Skeletal muscle cell (primary cell): ENCODE results near the gene KANSL1.
"Not testable (repeated sequence)": the region's sequence is repeated elsewhere in the genome, so short reads cannot be mapped to it uniquely, and the experiment has no call there.

Experiments
- DNase-seq: peaks from one replicate; pipeline ENCODE4 v3.0.0-alpha.2; 2010; ENCODE audit warnings: low read depth
- H3K4me3 ChIP-seq: 2 replicates; pipeline ENCODE4 v1.5.1; 2011; ENCODE audit warnings: low read depth, mild to moderate bottlenecking, control low read depth, low read length, moderate library complexity

KANSL1 gene

DNA sequence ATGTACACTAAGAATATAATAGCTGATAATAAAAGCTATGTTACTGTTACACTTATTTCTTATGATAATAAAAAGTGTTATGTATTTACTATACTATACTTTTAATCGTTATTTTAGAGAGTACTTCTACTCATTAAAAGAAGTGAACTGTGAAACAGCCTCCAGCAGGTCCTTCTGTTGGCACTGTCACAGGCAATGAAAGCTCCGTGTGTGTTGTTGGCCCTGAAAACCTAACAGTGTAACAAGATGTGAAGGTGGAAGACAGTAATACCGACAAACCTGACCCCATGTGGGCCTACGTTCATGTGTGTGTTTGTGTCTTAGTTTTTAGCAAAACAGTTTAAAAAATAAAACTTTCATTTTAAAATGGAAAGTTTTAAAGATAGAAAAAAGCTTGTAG lies 102.4 kb downstream of the KANSL1 start:
- H3K4me3 ChIP-seq = no peak overlapping the region
- DNase-seq = no peak

DNA sequence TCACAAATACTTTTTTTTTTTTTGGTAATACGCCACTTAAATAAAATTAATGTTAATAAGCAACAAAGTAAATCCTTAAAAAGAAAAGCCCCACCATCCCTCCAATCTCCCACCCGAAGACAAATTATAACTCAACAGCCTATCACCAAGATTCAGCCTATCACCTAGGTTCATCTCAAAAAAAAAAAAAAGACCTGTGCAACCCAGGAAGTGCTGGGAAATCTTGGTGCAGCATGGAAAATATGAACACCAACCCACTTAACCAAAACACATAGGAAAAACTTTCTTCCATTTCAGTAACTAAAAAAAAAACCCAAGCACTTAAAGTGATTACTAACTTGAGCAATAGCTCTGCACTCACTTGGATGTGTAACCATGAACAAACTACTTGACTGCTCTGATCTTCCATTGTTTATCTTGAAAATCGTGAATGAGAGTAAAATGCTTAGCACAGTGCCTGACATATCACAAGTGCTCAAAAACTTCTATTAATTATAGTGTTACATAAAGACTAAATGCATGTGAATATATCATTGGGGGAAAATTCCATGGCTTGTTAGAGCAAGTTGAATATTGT lies 103.8 kb downstream of the KANSL1 start:
- DNase-seq = no peak
- H3K4me3 ChIP-seq = no peak overlapping the region

DNA sequence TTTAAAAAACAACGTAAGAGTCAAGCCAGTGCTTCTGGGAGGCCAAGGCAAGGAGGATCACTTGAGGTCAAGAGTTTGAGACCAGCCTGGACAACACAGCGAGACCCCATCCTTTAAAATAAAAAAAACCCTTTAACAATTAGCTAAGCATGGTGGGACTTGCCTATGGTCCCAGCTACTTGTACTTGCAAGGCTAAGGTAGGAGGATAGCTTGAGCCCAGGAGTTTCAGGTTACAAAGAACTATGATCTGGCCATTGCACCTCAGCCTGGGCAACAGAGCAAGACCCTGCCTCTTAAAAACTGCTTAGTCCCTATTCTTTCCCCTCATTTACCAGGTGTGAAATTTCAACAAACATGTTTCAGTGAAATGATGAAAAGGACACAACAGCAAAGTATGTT lies 104.6 kb downstream of the KANSL1 start:
- no peak for DNase-seq

DNA sequence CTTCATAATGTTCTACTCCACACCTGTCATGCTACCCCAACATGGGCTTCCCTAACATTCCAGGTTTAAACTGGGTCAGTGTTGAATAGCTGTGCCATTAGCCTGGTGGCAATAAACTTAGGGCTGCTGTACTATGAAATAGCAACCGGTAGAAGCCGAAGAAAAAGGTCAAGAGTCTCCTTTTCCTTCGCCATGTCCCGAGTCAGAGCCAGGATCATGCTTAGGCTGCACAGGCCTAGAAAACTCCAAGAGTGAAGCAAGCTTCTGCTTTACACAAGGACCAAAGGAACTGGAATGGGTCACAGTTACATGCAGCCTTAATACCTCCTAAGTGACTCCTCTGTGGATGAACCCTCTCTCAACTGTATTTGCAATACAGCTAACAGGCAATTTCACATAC lies 105.4 kb downstream of the KANSL1 start:
- H3K4me3 ChIP-seq, DNase-seq: not testable (repeated sequence)

More for the DNA sequence above, 104.6 kb downstream of the KANSL1 start:
- no peak overlapping the region for H3K4me3 ChIP-seq

DNA sequence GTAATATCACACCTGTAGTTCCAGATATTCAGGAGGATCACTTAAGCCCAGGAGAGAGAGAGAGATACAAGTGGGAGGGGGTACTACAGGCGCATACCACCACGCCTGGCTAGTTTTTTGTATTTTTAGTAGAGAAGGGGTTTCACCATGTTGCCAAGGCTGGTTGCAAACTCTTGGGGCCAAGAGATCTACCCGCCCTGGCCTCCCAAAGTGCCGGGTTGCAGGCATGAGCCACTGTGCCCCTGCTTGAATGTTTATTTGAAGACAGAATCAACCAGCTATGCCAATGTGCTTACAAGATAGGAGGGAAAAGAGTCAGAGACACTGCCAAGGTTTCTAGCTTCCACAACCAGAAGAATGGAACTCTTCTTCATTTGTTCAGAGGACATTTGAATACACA lies 106.4 kb downstream of the KANSL1 start:
- DNase-seq = no peak
- H3K4me3 ChIP-seq = no peak overlapping the region

DNA sequence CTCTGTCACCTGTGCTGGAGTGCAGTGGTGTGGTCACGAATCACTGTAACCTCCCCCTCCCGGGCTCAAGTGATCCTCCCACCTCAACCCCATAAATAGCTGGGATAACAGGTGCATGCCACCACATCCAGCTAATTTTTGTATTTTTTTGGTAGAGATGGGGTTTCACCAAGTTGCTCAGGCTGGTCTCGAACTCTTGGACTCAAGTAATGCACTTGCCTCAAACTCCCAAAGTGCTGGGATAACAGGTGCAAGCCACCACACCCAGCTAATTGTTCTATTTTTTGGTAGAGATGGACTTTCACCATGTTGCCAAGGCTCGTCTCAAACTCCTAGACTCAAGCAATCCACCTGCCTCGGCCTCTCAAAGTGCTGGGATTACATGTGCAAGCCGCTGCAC lies 107.7 kb downstream of the KANSL1 start:
- H3K4me3 ChIP-seq = no peak overlapping the region
- DNase-seq = no peak

DNA sequence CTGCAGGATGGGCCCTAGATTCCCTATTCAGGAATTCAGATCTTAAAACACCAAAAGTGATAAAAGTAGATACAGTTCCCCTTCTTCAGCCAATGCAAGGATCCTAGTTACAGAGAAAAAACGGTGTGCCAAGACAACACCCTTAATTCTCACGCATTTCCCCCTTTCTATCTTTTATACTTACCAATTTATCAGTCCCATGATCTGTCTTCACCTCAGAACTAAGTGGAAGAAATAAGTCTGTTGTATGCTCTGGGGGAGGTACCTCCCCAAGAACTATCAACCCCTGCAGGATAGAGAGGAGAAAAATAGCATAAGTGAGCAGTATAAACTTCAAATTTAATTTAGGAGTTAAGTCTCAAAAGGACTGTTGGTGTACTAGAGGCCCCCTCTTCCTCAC lies 111.0 kb downstream of the KANSL1 start:
- no peak overlapping the region for H3K4me3 ChIP-seq
- DNase-seq = no peak

DNA sequence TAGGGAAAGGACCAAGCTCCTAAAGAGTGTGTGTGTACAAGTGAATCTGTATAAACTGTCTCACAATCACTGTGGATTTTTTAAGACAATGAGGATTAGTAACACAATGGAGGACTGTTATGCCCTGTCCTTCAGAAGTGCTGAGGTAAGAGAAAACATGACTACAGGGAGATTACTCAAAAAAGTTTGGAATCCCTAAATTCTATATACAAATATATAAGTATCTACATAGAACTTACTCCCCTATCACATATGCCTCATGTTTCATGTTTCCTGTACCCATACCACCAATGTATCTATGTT lies 112.3 kb downstream of the KANSL1 start:
- no peak overlapping the region for H3K4me3 ChIP-seq
- no peak for DNase-seq

DNA sequence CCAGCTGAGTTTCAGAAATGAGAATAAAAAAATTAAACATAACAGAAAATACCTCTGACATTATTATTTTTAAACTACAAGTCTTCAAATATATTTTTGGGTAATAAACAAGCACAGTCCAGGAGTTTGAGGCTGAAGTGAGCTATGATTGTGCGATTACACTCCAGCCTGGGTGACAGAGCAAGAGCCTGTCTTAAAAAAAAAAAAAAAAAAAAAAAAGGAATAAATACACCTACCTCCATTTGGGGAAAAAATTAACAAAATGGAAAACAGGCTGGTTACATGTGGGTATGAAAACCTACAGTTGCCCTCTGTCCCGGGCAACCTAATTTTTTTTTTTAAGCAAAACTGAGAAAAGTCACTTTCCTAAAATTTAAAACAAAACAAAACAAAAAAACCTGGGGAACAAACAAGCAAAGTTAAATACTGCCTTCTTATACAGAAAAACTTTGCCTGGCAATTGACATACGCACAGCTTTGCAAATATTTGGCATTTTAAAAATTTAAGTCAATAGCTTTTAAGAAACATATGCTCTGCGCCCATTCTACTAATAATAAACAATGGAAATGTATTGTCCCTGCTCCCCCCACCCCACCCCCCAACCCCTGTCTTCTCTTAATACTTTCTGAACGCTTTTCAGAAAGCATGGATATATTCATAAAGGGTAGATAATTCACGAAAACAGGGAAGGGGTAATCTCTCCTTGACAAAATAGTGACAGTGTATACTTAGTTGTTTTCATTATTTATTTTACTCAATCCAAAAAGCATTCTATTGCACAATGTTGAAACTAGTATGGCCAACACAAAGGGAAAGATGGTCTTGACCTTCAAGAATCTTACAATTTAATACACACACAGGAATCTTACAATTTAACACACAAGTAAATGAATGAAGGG lies 112.9 kb downstream of the KANSL1 start:
- H3K4me3 ChIP-seq = no peak overlapping the region
- DNase-seq = no peak

DNA sequence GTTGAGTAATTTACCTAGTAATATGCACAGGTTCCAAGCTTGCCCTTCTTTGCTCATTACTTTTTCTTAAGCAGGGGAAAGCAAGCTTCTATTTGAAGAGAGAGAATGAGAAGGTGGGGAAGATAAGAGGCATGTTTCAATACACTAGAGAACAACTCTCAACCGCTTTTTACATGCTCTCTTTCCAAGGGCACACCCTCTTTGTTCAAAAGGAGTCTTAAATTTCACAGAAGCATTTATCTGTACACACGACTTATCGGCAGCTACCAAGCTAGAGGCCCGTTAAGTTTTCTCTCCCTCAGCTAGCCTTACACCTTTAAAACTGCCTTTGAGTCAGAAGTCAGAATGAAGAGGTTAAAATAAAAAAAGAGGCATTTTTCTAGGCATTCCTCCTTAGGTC lies 114.6 kb downstream of the KANSL1 start:
- H3K4me3 ChIP-seq = no peak overlapping the region
- no peak for DNase-seq

DNA sequence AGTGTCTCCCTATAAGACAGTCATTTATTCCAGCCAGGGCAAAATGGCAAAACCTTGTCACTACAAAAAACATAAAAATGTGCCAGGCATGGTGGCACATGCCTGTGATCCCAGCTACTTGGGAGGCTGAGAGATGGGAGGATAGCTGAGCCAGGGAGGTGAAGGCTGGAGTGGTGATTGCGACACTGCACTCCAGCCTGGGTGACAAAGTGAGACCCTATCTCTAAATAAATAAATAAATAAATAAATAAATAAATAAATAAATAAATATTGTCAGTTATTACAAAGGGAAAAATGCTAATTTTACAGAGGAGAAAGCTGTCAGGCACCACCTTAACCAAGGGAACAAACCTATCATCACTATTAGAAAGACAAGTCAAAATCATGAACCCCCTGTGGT lies 118.7 kb downstream of the KANSL1 start:
- H3K4me3 ChIP-seq = no peak overlapping the region
- no peak for DNase-seq

DNA sequence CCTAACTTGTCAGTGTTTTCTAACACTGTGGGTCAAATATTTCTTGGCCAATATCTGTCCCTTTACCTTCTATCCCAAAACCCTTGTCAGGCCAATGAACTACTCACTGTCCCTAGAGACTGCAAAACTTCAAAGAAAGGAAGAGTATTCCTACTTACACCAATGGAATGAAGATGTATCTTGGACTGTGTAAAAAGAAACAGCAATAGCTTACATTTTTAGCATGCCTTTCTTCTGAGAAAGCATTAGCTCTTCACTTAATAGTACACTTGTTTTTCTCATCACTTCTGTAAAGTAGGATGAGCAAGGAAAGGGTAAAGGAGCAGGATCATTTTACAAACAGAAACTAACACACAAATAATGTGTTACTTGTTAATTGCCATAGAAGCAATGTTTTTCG lies 120.2 kb downstream of the KANSL1 start:
- H3K4me3 ChIP-seq = no peak overlapping the region
- peak; percentile 47 for DNase-seq

DNA sequence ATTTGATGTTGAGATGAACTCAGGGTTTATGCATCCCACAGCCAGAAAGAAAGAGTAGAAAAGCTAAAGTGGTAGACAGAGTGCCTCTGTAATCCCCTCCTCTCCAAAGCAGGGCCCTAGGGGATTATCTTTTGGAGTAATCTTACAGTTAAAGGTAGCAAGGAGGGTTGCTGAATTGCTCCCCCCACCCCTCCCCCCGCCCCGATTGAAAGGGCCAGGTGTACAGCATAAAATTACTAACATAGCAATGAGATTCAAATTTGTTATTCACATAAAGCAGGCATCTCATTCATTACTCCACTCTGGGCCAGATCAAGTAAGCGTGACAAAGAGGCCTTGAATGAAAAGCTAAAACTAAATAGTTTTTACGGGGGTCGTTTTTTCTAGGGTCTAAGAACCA lies 121.4 kb downstream of the KANSL1 start:
- DNase-seq = no peak
- no peak overlapping the region for H3K4me3 ChIP-seq

DNA sequence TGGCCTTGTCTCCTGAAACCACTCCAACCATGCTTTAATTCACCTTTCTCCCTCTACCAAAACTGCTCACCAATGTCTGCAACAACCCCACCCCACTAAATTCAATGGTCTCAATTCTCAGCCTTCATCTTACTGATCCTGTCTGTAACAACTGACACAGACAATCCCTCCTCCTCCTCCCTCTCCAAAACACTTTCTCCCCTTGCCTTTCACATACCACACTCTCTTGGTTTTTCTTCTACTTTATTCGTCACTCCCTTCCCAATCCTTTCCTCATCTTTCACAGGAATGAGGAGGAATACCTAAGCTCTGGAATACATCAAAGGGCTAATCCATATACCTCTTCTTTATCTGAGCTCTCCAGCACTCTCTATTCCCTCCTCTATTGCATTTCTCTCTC lies 128.8 kb downstream of the KANSL1 start:
- no peak overlapping the region for H3K4me3 ChIP-seq
- no peak for DNase-seq

DNA sequence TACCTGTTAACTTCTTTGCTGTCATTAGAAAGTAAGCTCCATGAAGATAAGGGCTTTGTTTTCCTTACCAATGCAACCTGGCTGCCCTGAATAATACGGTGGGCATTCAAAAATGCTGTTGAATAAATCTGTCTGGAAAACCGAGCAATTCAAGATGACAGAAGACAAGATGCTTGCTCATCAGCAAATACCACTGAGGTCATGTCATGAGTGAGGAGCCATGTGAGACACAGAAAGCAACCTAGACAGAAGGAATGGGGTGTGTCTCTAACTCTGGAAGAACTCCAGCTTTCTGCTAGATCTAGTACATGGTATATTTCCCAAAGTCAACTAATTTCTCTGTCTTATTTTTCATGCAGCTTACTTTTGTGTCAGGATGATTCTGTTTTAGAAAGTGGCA lies 130.0 kb downstream of the KANSL1 start:
- DNase-seq = peak; percentile 64
- H3K4me3 ChIP-seq = no peak overlapping the region

DNA sequence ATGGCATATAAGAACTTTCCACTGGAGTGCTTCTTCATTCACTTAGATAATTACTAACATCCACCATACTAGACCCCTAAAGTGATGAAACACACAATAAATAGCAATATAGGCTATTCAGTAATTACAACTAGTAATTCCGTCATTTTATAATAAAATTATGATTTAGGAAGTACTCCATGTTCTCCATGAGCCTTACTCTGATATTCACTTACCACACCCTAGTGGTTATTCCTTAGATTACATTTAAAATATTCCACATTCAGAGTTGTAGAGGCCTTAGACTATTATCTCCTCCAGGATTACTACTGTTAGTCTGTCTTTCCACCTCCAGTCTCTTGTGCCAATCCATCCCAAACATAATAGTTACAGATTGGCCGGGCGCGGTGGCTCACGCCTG lies 131.8 kb downstream of the KANSL1 start:
- H3K4me3 ChIP-seq = no peak overlapping the region
- DNase-seq = no peak

DNA sequence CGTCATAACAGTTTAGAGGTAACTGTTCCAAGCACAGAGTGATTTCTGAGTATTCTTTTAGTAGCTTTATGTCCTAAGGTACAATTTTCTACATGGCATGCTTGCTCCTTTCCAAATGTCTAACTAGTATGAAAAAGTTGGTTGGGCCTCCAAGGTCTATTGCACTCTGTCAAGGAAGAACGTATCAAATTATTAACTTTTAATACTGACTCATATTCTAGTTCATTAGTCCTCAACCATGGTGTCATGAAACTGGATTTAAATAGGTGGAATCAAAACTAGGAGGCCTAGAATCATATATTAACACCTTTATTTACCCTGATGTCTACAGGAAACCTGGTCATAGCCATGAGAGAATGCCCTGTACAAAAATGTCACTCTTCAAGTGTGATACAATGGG lies 132.8 kb downstream of the KANSL1 start:
- no peak overlapping the region for H3K4me3 ChIP-seq
- DNase-seq = no peak

DNA sequence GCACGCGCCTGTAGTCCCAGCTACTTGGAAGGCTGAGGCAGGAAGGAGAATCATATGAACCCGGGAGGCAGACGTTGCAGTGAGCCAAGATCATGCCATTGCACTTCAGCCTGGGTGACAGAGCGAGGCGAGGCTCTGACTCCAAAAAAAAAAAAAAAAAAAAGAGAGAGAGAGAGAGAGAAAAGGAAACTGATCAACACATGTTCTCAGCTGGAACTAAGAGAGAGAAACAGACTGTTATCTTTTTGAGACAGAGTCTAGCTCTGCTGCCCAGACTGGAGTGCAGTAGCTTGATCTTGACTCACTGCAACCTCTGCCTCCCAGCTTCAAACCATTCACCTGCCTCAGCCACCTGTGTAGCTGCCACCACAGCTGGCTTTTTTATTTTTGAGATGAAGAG lies 133.7 kb downstream of the KANSL1 start:
- no peak overlapping the region for H3K4me3 ChIP-seq
- DNase-seq = no peak

DNA sequence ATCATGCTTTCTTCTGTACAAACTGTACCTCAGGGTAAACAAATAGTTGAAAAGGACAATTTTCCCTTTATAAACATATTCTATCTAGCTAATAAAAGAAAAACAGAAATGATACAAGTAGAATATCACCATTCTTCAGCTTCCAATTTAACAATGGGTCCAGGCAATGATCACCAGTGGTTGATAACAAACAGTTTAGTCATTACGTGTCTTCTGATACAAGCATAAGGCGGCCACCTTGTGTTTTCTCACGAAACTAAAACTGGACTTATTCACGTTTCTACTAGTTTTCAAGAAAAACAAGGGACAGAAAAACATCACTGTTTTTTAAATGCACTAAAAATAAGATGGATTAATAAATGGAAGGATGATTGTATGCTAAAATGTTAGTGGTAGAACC lies 135.9 kb downstream of the KANSL1 start:
- H3K4me3 ChIP-seq = no peak overlapping the region
- DNase-seq = no peak

DNA sequence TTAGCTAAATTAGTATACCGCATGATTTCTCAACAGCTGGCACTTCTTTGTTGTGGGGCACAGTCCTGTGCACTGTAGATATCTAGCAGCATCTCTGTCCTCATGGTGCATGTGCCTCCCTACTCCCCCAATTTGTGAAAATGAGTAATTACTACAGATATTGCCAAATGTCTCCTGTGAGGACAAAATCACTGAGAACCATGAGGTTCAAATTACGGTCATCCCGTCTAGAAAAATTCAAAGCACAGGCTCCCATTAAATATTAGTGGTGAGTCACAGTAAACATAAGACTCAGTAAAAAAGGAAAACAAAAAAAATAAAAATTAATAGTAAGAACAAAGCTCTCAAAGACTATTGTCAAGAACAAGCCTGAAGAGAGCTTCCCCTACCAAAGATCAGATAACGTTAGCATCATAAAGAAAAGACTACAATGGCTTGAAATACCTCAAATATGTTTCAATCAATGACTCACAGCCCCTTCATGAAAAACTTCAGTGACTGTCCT lies 136.4 kb downstream of the KANSL1 start:
- H3K4me3 ChIP-seq = no peak overlapping the region
- DNase-seq = peak; percentile 21

DNA sequence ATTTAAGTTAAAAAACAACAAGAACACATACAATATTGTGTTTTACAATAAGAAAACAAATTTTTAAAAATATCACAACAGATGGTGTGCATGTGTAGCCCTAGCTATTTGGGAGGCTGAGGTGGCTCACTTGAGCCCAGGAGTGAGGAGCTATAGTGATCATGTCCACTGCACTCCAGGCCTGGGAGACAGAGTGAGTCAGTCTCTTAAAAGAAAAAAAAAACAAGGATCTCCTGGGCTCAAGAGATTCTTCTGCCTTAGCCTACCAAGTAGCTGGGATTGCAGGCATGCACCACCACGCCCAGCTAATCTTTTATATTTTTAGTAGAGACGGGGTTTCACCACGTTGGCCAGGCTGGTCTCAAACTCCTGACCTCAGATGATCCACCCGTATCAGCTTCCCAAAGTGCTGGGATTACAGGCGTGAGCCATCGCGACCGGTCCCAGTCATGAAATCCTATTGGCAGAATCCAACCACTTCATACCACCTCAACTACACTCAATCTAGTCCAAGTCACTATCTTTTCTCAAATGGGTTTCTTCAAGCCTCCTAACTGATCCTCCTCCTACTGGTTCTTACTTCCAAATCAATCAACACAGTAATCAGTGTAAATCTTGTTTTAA lies 139.2 kb downstream of the KANSL1 start:
- DNase-seq = no peak
- H3K4me3 ChIP-seq = no peak overlapping the region
